HG02623 (cell line): ENCODE data around the gene GDF3.
"Not testable (repeated sequence)": the region's sequence is repeated elsewhere in the genome, so short reads cannot be mapped to it uniquely, and the experiment has no call there.

Source experiments
- ATAC-seq: cut with Tn5 transposase; IDR thresholded peaks from one replicate; pipeline ENCODE4 v1.9.1; 2021; ENCODE audit warnings: moderate library complexity; ENCODE audit not compliant: unreplicated experiment

GDF3 gene

GRCh38 chr12:7668171-7668570 is 27.4 kb downstream of the GDF3 start:
- no peak for ATAC-seq

GRCh38 chr12:7667125-7667524 is 28.4 kb downstream of the GDF3 start:
- ATAC-seq = no peak

GRCh38 chr12:7666595-7666994 is 29.0 kb downstream of the GDF3 start:
- ATAC-seq = no peak

DNA sequence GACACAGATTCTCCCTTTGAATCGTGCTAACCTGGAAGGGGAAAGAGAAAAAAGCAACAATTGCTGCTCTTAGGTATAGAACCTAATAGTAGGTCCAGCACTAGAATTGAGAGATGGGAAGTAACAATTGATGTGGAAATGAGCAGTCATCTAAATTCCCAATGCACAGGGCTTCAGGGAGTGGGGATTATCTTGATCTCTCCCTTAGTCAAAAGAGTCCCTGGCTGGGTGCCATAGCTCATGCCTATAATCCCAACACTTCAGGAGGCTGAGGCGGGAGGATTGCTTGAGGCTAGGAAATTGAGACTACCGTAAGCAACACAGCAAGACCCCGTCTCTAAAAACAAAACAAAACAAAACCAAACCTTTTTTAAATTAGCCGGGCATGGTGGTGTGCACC is 33.8 kb downstream of the GDF3 start:
- ATAC-seq = no peak

DNA sequence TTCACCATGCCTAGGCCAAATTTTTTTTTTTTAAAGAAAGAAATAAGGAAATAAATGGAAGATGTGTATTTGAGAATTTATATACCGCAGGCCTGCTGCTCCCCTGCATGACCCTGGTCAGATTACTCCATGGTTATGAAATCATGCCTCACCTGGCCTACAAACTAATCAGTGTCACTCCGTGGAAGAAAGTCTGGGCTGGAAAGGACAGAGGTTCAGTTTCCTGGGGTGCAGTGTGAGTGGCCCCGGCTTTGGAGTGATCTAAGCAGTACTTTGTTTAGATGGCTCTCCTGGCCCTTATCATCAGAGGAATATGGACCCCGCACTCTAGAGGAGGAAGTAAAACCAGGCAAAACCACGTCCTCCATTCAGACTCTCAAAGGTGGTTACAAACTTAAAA is 39.5 kb downstream of the GDF3 start:
- no peak for ATAC-seq

- no peak for ATAC-seq
These were observed 45.5 kb downstream of the GDF3 start for GRCh38 chr12:7650091-7650490.

DNA sequence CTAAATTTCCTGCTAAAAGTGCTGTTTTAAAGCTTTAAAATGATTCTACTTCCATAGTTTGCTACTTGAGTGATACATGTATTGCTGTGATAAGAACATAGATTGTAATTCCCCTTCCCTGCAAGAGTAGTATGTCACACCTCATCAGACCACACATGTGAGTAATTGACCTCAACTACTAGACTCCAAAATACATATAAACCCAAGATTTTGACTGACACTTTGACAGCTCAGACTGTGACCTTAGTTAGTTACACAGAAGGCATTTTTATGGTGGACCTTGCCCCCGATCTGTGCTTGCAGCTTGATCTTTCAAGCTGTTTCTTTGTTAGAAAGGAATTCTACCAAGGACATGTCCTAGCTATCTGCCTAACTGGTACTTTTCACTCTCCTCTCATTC is 48.5 kb downstream of the GDF3 start:
- ATAC-seq = no peak

- ATAC-seq = no peak
These were observed 49.4 kb downstream of the GDF3 start for GRCh38 chr12:7646178-7646475.

DNA sequence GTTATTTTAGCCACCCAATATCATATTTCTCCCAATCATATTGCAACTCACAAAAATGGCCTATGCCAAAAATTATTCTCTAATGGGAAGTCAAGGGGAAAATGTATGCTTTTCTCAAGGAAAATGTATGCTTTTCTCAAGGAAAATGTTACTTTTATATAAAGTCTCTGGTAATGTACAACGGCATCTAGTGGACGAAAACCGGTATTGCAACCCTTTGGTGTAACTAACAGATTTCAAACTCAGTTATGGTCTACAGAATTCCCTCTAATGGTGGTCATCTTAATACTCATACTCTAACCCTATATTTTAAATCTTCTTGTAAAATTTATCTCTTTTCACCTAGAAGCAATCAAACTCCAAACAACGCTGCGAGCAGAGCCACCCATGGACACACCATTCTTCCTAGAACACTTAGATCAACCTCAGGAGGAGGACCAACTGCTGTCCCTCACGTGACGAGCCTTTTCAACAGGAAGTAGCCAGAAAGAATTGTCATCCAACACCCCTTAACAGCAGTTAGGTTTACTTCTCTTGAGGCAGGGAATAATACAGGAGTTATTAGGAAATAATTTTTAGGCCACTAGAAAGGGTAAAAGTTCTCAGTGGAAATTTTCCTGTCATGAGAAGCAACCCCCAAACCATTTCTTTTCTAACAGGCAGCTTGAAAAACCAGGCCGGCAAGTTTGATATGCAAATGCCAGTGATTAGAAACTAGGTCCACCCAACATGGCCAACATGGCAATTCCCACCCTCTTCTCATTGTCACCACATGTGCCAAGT is 50.0 kb downstream of the GDF3 start:
- ATAC-seq = no peak

DNA sequence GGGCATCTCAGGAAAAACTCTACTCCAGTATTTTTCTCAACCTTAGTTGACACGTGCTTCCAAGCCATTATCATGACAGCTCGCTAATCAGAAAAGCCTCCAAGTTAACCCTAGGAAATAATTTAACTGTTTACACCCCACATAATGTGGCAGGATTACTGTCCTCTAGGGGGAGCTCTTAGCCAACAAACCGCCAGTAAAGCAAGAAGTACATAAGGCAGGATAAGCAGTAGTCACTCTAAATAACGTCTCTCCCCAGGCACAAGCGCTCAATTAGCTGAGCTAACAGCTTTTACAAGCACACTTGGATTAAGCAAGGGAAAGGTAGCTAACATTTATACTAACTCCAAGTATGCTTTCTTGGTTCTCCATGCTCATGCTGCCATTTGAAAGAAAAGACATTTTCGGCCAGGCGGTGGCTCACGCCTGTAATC is 52.7 kb downstream of the GDF3 start:
- ATAC-seq = no peak

DNA sequence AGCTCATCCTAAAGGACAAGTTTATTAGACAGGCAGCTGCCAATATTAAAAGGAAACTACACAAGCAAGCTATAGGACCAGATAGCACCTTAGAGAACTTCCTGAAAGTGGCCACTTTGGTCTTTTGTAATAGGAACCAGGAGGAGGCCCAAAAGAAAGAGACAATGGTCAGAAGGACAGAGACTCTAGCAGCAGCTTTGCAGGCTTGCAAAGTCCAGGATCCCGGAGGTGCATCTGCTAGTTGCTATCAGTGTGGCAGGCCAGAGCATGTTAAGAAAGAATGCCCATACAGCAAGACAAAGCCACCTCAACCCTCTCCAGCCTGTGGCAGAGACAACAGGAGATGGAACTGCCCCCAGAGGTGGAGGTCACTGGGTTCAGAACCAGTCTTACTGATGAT is 53.3 kb downstream of the GDF3 start:
- ATAC-seq = no peak

- not testable (repeated sequence) for ATAC-seq
These were observed 55.2 kb downstream of the GDF3 start for GRCh38 chr12:7640123-7640995.
